GF-D8 (cell line): ENCODE results near the gene POLL.

Source experiments
- DNase-seq: peaks from one replicate; lab custom pipeline; 2025; lab: John Stamatoyannopoulos, UW

POLL gene

GRCh38 chr10:101573885-101574753, 13.9 kb downstream of the POLL start:
- DNase-seq, result no peak

- no peak for DNase-seq
Observed at GRCh38 chr10:101572785-101573184, 15.3 kb downstream of the POLL start.

GRCh38 chr10:101572126-101572525, 15.9 kb downstream of the POLL start:
- DNase-seq, result no peak

GRCh38 chr10:101571271-101571925, 16.7 kb downstream of the POLL start:
- no peak for DNase-seq

DNA sequence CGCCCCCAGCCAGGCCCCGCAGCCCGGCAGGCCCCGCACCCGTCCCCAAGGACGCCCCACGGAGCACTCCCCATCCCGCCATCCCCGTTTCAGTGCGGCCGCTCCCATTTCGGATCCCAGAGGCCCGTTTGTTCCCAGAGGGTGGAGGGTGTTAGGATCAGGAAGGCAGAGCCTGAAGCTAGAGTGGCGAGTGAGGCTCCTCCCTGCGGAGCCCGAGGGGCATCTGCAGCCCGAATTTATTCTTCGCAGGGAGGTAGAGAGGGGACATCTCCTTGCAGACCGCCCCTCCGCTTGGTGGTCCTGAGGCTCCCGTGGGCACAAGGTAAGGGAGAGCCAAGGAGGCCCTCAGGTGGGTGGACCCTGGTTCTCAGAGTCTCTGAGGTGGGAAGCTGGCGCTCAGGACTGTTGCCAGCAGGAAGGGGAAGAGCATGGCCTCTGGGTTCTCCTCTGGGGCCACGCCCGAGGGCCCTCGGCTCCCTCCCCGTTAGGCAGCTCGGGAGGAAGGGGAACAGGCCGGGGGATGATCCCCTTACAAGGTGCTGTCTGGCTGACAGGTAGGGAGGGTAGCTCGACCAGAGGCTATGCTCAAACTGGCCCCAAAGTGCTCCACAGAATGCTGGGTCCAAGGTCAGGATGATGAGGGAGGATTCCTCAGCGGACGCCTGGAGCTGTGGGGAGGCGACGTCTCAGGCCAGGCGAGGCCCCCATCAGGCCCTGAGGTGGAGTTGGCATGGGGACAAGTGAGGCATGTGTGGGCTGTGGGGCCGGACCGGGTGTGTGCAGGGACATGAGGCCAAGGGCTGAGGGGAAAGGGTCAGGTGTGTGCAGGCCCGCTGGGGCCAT, 17.4 kb downstream of the POLL start:
- no peak for DNase-seq

DNA sequence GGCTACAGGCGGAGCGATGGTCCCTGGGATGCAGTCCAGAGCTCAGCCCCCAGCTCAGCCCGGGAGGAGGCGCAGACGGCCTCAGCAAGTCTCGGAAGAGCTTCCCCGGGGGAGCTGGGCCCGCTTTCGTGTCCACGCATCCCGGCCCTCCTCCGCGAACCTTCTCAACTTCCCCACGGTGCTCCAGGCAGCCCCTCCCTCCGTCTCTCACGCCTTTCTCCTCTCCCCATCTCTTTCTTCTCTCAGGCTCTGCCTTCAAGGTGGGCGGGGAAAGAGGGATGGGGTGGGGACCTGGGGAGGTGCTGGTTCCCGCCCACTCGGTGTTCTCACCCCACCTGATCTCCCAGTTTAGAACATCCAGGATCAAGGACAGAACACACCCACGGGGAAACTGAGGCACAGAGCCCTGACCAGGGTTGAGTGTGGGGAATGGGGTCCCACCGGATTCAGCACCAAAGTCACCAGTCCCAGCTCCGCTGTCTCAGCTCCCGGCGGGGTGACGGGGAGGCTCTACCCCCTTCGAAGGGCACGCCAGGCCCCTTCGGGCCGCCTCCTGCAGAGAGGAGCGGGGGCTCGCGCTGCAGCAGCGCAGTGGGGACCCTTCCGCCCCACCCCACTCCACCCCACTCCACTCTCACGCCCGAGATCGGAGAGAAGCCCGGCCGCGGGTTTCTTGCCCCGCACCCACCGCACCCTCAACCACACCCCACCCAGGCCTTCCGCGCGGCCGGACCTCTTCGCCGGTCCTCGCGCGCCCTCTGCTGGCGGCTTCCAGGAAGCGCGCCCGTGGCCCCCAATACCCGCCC, 18.2 kb downstream of the POLL start:
- DNase-seq, result no peak

GRCh38 chr10:101569323-101569621, 18.8 kb downstream of the POLL start:
- DNase-seq, result no peak

- no peak for DNase-seq
Observed at GRCh38 chr10:101568054-101568745, 19.9 kb downstream of the POLL start.

DNA sequence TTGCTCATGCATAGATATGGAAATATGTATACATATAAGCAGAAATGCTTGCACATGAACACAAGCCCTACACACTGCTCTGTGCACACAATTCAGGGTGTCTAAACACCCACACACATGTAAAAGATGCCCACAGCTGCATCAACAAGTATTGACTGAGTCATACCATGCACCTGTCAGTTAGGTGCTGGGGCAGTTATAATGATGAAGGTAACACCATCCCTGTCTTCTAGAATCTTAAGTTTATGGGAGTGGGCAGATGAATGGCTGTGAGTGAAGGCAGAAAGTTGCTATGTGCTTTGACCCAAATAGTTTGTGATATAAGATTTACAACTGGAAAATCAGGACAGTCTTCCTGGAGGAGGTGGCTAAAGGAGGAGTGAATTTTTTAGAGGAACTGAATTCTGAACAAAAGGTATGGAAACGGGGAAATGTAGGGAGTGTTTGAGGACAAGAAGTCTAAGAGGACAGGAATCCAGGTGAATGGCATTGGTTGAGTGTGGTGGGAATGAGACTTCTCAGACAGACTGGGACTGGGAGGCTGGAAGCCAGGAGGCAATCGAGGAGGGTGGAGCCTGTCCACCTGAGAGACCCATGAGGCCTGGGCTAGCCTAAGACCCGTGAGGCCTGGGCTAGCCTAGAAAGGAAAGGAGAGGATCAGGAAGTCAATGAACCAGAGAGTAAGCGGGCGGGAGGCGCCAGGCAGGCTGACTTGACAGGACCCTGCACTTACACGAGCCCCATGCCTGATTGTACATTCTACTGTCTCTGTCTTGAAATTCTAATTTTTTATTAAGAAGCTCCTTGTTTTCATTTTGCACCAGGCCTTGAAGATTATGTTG, 20.7 kb downstream of the POLL start:
- no peak for DNase-seq

DNA sequence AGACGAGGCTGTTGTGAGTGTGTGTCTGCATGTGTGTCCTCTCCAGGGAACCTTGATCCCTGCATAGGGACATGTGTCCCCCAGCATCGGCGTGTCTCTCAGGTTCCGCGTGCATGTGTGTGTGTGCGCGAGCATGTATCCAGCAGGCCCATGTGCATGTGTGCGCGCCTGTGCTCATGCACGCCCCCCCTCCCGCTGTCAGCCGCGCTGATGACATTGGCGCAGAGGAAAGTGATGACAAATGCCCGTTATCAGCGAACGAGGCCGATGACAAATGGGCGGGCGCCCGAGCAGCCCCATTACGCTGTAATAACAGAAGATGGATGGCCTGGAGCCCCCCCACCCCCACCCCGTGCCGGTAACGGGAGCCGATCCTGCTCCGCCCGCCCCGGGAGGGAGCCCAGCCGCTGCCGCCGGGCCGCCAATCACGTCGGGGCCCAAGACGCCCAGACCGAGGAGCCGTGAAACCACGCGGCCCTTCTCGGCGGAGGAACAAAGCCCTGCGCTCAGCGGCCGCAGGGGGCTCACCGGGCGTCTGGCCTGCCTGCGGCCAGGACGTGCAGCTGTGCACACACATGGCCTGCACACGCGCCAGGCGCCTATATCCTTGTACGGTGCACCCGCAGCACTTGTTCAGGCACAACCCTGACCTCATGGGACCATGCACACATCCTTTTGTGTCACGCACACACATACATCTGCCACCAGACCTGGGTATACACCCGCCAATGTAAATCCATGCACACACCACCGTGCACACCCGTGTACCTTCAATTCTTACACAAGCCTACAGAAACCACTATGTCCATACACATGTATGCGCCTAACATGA, 21.5 kb downstream of the POLL start:
- DNase-seq, result no peak

DNA sequence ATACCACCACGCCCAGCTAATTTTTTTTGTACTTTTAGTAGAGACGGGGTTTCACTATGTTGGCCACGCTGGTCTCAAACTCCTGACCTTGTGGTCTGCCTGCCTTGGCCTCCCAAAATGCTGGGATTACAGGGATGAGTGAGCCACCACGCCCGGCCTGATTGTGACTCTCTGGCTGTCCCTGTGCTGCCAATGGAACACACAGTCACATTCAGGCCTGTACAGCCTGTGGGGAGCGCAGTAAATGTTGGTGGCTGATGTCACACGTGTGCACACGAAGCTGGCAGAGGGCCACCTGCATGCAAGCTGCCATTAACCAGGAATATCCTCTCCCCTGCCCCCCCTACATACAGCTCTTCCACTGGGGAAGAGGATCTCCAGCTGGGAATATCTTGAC, 22.1 kb downstream of the POLL start:
- no peak for DNase-seq

- no peak for DNase-seq
Observed at GRCh38 chr10:101565370-101565900, 22.6 kb downstream of the POLL start.

GRCh38 chr10:101564490-101564991, 23.5 kb downstream of the POLL start:
- DNase-seq, result no peak

GRCh38 chr10:101563497-101564040, 24.5 kb downstream of the POLL start:
- no peak for DNase-seq

GRCh38 chr10:101563007-101563406, 25.1 kb downstream of the POLL start:
- no peak for DNase-seq

DNA sequence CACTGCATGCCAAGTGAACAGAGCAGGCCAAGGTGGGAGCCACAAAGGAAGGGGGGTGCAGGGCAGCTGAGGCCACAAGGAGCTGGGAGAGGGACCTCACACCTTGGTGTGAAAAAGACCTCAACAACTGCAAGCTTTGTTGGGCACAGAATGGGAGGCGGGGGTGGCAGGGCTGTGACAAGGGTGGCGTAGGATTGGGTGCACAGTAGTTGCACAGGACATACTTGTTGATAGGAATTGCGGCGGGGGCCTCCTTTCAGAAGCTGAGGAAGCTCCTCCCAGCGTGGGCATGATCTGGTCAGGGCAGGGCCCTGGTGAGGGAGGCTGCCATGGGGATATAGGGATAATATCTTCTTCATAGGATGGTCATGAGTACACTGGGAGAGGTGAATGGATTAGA, 25.8 kb downstream of the POLL start:
- no peak for DNase-seq

GRCh38 chr10:101561068-101561915, 26.8 kb downstream of the POLL start:
- no peak for DNase-seq
